ENCODE results near the gene IGFBP1.
"Not testable (repeated sequence)": the region's sequence is repeated elsewhere in the genome, so short reads cannot be mapped to it uniquely, and the experiment has no call there.

IGFBP1 gene

DNA sequence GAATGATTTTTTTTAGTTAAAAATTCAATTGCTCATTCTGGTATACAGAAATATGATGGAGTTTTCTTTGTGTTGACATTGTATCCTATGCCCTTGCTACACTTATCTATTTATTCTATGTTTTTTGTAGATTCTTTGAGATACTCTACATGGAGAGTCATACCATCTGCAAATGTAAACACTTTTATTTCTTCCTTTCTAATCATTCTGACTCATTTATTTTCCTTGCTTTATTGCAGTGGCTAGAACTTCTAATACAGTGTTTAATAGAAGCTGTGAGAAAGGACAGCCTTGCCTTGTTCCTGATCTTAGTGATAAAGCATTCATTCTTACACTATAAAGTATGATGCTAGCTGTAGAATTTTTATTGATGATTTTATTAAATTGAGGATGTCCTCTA, 42.7 kb downstream of the IGFBP1 start:
- H3K4me3 ChIP-seq (ENCODE audit: low read depth, low read length) = no peak overlapping the region

DNA sequence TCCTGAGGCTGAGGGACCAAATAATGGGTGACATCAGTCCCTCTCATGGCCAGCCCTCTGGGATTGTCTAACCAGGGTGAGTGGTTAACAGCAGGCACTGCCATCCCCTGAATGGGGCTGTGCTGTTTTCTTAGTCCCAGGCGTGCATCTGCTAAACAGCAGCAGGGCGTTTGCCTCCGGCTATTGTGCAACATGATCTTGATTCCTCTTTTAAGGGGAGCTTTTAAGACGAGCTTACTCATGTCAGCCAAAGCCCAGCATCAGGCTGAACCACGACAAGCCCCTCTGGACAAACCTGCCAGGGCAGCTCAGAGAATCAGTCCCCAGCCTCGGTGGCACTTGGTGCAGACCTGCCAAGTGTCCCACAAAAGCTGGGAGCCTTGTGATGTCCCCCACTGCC, 49.0 kb downstream of the IGFBP1 start:
- H3K4me3 ChIP-seq (ENCODE audit: low read depth, low read length) = no peak overlapping the region

DNA sequence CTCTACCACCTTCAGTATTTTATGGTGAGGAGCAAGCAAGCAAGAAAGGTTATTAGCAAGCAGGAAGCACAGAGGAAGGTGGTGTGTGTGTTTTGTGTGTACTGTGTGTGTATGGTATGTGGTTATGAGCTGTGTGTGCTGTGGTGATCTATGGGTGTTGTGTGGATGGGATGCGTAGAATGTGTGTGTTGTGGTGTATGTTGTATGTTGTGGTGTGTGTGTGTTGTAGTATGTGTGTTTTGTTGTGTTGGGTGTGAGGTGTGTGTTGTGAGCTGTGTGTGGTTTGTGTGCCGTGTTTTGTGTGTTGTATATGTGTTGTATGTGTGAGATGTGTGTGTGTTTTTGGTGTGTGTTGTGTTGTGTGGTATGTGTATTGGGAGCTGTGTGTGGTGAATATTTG, 49.6 kb downstream of the IGFBP1 start:
- no peak overlapping the region for H3K4me3 ChIP-seq (ENCODE audit: low read depth, low read length)

DNA sequence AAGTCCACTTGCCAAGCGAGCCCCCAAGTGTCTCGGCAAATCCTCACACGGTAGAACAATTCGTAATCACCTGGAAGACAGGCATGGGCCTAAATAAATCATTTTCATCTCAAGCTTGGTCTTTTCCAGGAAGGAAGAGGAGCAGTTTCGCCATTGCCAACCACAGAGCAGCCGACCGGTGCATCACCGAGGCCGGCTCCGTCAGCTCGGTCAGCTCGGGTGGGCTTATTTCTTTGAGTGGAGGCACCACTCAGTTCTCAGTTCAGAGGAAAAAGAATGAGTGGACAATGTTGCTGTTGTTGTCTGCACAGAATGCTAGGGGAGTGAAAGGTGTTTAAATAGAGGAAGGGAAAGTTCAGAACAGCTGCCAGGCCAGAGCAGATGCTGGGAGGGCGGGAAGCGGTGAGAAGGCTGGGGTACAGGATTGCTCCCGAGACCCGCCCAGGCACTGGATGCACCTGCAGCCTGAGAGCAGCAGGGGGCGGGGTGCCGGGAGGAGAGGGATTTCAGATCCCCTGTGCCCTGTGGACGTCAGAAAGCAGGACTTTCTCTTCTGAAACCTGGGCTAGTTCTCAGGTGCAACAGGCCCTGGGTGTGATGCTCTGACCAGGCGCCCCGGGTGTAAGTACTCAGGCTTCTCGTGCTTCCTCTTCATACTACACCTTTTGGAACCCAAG, 50.5 kb downstream of the IGFBP1 start:
- H3K4me3 ChIP-seq (ENCODE audit: low read depth, low read length) = no peak overlapping the region

DNA sequence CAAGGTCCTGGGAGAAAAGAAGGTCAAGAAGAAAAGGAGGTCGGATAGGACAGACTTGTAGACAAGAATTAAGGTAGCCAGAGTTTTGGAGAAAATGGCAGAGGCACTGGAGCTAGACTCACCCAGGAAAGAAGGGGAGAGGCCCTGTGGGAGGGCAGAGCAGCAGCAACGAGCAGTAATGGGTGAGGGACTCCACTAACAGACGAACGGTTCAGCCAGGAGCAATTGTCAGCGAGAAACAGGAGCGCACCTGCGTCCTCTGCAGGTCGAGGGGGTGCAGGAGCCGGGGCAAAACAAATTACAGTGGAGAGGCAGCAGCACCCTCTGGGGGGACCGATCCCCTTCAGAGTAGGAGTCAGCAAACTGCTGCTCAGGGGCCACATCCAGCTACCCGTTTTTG, 51.3 kb downstream of the IGFBP1 start:
- no peak overlapping the region for H3K4me3 ChIP-seq (ENCODE audit: low read depth, low read length)

DNA sequence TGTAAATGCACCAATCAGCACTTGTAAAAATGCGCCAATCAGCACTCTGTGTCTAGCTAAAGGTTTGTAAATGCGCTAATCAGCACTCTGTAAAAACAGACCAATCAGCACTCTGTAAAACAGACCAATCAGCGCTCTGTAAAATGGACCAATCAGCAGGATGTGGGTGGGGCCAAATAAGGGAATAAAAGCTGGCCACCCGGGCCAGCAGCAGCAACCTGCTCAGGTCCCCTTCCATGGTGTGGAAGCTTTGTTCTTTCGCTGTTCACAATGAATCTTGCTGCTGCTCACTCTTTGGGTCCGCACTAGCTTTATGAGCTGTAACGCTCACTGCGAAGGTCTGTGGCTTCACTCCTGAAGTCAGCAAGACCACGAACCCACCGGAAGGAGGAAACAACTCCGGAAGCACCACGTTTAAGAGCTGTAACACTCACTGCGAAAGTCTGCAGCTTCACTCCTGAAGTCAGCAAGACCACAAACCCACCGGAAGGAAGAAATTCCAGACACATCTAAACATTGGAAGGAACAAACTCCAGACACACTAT, 52.0 kb downstream of the IGFBP1 start:
- H3K4me3 ChIP-seq (ENCODE audit: low read depth, low read length) = not testable (repeated sequence)

DNA sequence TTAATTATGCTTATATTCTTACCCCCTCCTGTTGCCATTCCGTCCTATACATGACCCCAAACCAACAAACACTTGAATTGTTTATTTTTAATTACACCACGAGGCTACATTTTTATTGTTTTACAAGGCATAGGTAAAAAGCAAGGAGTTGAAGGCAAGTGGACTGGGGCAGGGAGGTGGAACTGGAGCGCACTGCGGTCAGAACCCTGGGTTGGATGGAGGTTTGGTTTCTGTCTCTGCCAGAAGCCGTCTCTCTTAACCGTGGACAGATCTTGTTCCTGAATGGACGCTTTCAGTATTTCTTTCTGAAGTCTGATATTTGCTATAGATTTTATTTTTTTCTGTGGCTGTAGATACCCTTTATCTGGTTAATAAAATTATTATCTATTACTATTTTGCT, 52.7 kb downstream of the IGFBP1 start:
- no peak overlapping the region for H3K4me3 ChIP-seq (ENCODE audit: low read depth, low read length)
